GM15510 (cell line): ENCODE data around the gene TRIM31.

Source experiments
- POLR2A ChIP-seq: IDR thresholded peaks from 3 replicates; pipeline ENCODE4 v1.6.1; 2011; ENCODE audit warnings: borderline replicate concordance; ENCODE audit not compliant: insufficient read length; ENCODE audit errors: extremely low read depth

The TRIM31 gene

GRCh38 chr6:30101444-30102413 lies 11.2 kb downstream of the TRIM31 start:
- no peak for TF ChIP-seq POLR2A

DNA sequence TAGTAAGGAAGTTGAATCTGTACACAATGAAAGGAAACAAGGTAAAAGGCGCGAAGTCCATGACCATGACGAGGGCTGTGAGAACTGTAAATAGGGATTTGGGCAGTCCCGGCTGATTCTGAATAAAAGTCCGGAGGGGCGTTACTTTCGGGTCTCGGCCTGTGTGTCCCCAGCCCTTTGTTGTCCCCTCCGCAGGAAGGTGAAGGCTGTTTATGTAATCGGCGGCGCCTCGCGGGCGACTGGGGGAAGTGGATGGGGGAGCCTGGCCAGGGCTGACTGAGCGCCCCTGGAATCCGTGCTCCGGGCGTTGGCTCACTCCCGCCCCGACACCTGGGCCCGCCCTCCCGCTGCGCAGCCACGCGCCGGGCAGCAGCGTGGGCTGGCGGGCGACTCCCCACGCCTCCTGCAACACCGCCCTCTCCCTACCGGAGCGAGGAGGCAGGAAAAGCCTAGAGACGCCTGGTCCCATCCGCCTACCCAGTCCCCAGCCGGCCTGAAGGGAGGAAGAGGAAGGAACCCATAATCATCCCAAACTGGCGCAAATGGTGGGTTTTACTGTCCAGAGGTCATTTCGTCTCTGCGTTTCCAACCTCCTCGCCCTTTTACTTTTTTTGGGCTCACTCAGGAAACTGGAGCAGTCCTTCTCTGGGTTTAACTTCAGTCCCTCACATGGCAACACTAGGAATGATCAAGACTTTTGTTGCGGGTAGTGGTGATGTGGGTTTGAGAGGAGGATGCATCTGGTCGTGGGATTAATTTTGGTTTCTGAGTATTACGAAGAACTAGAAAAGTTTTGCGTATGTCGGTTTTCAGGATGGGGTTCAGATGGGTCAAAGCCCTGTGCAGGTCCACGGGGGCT lies 12.1 kb downstream of the TRIM31 start:
- TF ChIP-seq POLR2A = no peak

- TF ChIP-seq POLR2A = no peak
Observed at GRCh38 chr6:30100154-30100553, 12.7 kb downstream of the TRIM31 start.

DNA sequence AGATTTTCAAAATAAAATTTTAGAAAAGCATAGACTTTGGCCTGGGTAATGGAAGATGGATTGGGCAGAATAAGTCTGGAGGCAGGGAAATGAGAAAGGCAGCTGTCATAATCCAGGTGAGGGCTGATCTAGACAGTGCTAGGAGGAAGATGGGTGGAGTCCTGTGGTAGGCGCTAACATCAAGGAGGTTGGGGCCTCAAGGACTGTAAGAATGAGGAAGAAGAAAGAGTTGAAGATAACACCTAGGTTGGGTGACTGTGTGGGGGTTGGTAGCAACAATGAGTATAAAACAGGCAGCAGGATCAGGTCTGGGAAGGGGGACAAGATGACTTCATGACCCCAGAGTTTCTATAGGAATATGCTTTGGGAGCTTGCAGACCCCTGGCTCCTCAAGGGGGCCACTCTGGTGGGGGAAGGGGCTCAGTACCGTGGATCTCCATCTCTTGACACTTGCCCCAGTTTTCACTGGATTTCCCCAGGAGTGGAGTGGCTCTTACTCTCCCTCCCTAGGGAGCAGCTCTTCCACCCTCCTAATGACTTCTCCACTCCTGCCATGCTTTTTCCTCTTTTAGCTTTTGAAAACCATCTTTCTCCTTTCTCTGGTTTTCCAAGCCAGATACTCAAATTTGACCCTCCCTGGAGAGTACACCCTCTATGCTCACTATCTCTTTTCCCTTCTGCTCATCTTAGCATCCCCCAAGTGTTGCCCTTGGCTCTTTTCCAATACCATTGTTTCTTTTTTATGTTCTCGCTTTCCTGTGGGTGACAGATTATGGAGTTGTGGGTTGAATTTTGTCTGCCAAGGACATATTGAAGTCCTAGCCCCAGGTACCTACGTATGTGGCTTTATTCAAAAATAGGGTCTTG lies 14.8 kb downstream of the TRIM31 start:
- TF ChIP-seq POLR2A = no peak

- TF ChIP-seq POLR2A = no peak
Observed at GRCh38 chr6:30096829-30097228, 16.1 kb downstream of the TRIM31 start.

GRCh38 chr6:30093951-30094661 lies 18.8 kb downstream of the TRIM31 start:
- no peak for TF ChIP-seq POLR2A

- no peak for TF ChIP-seq POLR2A
Observed at GRCh38 chr6:30092852-30093543, 19.9 kb downstream of the TRIM31 start.

- no peak for TF ChIP-seq POLR2A
Observed at GRCh38 chr6:30091577-30092381, 21.1 kb downstream of the TRIM31 start.

DNA sequence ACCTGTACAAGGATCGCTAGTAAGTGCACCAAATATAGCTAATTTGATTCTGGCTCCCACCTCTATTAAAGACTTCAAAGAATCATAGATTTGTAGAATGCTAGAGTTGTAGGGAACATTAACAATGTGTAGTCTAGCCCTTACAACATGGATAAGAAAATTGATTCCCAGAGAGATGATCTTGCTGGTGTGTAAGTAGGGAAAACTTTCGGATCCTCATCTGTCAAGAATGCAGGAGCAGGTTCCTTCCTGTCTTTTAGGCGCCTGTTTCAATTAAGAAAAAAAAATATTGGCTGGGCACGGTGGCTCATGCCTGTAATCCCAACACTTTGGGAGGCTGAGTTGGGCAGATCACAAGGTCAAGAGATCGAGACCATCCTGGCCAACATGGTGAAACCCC lies 25.0 kb downstream of the TRIM31 start:
- TF ChIP-seq POLR2A = no peak

DNA sequence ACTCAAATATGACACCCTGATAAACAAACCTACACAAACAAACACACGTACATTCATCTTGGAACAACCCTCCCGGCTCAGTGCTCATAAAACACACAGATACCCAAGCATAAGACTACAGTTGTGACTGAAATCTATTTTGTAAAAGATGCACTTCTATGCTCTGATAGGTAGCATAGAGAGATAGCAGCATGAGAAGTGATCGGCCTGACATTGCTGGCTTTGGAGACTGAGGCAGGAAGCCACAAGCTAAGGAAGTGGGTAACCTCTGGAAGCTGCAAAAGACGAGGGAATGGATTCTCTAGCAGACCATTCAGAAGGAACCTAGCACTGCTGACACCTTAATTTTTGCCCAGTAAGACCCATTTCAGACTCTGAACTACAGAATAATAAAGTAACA lies 35.7 kb downstream of the TRIM31 start:
- no peak for TF ChIP-seq POLR2A

DNA sequence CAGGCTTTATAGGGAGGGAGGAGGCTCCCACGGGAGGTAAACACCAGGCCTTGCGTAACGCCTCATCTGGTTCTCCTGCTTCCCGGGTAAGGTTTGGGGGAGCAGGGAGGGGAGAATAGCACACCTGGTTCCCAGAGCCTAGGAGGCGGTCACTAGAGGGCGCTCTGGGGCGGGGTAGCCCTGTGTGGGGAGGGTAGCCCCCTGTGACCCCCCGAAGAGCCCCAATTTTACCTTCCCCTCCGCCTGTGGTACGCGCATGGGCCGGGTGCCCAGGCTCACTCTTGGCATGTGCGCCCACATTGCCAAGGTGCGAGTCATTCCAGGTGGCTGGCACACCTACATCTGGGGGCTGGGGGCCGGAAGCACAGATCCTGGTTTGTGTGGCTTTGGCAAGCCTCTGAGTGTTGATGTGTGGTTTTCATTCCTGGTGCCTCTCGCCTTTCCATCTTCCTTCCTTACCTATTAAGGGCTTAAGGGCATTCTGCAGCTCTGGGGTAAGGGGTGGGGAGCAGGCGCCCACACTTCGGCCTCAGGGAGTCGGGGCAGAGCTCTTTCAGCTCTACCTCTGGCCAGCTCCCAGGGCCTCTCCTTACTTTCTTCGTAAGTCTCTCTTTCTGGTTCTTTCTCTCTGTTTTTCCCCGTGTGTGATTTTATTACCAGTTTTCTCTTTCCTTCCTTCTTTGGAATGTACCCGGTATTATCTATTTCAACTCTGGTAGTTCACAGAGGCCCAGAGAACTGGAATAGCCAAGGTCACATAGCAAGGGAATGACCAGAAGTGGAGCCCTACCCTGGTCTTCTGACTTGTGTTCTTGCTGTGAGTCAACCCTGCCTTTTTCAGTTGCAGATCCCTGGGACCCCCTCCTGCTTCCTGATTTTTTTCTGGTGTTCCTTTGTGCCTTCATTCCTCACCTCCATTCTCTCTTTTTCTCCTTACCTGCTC lies 36.8 kb downstream of the TRIM31 start:
- TF ChIP-seq POLR2A = no peak
